Left forelimb (tissue), 1 donor: ENCODE results near the gene ZWINT.

ENCODE experiments used
- DNase-seq: peaks from one replicate; pipeline ENCODE4 v3.0.0-alpha.2; 2018; ENCODE audit warnings: low spot score

The ZWINT gene

GRCh38 chr10:56360967-56361612 is at the start of gene ZWINT:
TSS of gene ZWINT (minus strand) at chr10:56361259. CDS start at chr10:56361236, 23 bp downstream.
- peak; percentile 97 for DNase-seq

GRCh38 chr10:56383806-56384205 is 22.7 kb upstream of the ZWINT start:
- no peak for DNase-seq

GRCh38 chr10:56370217-56371113 is 9.4 kb upstream of the ZWINT start:
- DNase-seq: no peak

- DNase-seq: no peak
Measured at GRCh38 chr10:56360583-56360966, 484 bp downstream of the ZWINT start.

- DNase-seq: no peak
Measured at GRCh38 chr10:56359837-56360236, 1.2 kb downstream of the ZWINT start.

- DNase-seq: no peak
Measured at GRCh38 chr10:56357018-56357417, 4.0 kb downstream of the ZWINT start.

GRCh38 chr10:56351909-56352630 is 9.0 kb downstream of the ZWINT start:
- DNase-seq: no peak

GRCh38 chr10:56349611-56350010 is 11.4 kb downstream of the ZWINT start:
- no peak for DNase-seq

GRCh38 chr10:56348101-56348500 is 13.0 kb downstream of the ZWINT start:
- no peak for DNase-seq

- DNase-seq: no peak
Measured at GRCh38 chr10:56346845-56347415, 14.1 kb downstream of the ZWINT start.

GRCh38 chr10:56341612-56342011 is 19.4 kb downstream of the ZWINT start:
- DNase-seq: no peak

- no peak for DNase-seq
Measured at GRCh38 chr10:56329961-56330360, 31.1 kb downstream of the ZWINT start.

- no peak for DNase-seq
Measured at GRCh38 chr10:56327118-56327517, 33.9 kb downstream of the ZWINT start.

- no peak for DNase-seq
Measured at GRCh38 chr10:56319386-56319785, 41.7 kb downstream of the ZWINT start.

GRCh38 chr10:56318816-56319215 is 42.2 kb downstream of the ZWINT start:
- DNase-seq: no peak

GRCh38 chr10:56317603-56318002 is 43.5 kb downstream of the ZWINT start:
- no peak for DNase-seq

GRCh38 chr10:56316603-56317002 is 44.5 kb downstream of the ZWINT start:
- no peak for DNase-seq
